ENCODE results near the gene ZSCAN9.
A peak's percentile ranks its signal among the peaks of the same experiment; 100 is the strongest.

The ZSCAN9 gene

DNA sequence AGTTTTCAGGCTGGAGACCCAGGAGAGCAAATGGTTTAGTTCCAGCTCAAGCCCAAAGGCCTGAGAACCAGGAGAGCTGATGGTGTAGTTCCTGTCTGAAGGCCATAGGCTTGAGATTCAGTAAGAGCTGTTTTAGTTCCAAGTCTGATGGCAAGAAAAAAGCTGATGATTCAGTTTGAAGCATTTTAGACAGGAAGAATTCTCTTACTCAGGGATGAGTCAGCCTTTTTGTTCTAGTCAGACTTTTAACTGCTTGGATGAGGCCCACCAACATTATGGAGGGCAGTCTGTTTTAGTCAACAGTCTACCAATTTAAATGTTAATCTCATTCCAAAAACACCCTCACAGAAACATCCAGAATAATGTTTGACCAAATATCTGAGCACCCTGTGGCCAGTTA is 44.4 kb downstream of the ZSCAN9 start:
- DNase-seq = no peak

DNA sequence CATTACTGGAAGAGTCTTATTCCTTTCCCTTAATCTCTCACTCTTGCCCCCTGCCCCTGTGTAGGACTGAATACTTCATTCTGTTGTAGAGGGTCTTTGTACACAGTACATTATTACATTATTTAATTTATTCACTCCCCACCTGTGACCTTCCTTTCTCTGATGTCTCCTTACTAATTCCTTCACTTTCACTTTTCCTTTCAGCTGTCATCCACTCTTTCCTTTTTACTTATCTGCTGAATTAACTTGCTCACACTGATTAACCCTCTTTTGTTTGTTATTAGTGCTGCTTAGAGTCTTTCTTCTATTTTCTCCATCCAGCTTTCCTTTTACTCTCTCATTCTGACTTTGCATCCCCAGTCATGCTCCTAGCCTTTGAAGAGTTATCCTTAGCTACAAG is 49.8 kb downstream of the ZSCAN9 start:
- no peak for DNase-seq

DNA sequence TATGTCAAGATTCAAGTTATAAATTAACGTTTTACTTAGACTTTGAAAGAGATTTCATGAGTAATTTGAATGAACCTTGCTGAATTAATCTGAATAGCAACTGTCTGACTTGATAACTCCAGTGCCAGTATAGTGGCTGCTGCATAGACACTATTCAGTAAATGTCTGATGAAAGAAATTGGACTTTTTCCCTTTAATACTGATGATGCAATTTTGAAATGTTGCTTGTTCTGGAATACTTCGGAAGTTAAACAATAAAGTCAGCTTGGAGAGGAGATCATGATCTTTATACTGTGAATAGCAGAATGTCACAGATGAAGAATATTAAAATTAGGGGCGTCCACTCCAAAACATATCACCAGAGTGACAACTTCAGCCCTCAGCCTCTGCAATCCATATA is 52.7 kb downstream of the ZSCAN9 start:
- no peak for DNase-seq

DNA sequence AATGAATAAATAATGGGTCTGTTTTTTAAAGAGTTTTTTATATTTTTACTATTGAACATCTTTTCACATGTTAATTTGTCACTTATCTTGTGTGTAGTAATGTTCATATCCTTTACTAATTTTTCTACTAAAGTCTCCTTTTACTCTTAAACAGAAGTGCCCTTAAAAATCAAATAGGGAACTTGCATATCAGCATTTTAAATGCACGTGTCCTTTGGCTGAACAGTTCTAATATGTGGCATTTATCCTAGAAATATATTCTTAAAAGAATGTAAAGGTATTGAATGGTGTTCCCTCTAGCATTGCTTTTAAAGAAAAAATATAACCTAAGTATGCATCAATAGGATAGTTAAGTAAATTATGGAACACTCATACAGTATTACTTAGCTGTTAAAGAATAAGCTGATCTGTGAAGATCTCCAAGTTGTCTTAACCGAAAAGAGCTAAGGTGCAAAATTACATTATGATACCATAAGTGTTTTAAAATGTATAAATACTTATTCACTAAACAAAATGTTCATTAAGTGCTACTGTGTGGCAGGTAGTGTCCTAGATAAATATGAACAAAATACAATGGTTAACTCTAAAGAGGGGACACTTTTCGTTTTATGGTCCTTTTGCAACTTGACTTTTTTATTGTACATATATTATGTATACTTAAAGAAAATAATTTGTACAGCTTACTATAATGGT is 55.7 kb downstream of the ZSCAN9 start:
- no peak for DNase-seq

- DNase-seq = peak; percentile 59 to 76
These were observed 56.4 kb downstream of the ZSCAN9 start, which contains the start of gene PGBD1 for GRCh38 chr6:28281288-28282064. PGBD1 (plus strand) TSS chr6:28281572; CDS start chr6:28283814, 2,242 bp downstream.

DNA sequence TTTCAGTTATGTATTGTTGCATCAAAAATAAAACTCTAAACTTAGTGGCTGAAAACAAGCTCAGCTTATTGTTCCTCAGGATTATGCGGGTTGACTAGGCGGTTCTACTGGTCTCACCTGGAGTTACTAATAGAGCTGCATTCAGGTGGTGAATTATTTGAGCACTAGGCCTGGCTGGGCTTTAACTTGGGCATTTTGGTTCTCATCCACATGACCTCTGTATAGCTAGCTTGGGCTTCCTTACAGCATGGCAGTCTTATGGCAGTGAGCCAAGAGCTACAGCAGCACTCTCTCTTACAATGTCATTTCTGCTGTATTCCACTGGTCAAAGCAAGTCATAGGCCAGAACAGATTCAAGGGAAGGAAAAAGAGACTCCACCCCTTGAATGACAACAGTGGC is 57.9 kb downstream of the ZSCAN9 start:
- no peak for DNase-seq

Measured in stimulated activated CD4-positive, alpha-beta T cell treated with anti-CD3 and anti-CD28 coated beads, Interleukin-2, amount 100 ng/mL, for 24 hours (primary cell).